ENCODE results near the gene SLC6A18.

DNA sequence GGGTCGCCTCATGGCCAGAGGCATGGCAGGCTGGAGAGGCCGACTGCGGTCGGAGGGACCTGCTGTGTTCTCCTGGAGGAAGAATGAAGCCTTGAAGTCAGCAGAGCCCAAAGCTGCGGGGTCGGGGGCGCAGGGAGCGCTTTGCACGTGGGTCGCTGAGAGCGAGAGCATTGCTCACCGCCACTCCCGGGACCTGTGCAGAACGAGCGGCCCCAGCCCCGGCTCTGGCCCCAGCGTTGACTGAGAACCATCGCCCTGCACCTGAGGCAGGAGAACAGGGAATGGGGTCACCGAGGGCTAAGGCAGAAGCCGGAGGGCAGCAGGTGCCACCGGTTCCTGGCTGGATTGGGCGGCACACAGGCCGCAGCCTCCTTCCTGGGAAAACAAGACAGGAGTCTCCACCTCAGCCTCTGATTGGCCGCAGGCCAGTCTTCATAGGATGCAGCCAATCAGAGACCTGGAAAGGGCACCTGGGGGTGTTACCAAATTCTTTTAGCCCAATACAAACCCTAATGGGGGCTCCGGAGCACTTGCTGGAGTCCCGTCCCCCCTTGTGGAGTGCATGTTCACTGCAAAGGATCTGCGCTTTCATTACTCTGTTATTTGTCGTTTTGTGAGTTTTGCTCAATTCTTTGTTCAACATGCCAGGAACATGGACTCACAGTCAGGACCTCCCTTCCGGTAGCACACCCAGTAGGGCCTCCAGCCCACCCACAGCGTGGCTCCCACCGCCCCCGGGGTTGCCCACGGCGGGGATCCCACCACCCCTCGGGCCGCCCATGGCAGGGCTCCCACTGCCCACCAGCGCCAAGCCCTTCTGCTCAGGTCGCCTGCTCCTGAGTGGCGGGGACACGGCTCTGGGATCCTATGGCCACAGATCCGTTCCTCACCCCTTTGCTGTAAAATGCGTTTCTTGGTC is 48.4 kb upstream of the SLC6A18 start:
- TF ChIP-seq, protein P1, sequence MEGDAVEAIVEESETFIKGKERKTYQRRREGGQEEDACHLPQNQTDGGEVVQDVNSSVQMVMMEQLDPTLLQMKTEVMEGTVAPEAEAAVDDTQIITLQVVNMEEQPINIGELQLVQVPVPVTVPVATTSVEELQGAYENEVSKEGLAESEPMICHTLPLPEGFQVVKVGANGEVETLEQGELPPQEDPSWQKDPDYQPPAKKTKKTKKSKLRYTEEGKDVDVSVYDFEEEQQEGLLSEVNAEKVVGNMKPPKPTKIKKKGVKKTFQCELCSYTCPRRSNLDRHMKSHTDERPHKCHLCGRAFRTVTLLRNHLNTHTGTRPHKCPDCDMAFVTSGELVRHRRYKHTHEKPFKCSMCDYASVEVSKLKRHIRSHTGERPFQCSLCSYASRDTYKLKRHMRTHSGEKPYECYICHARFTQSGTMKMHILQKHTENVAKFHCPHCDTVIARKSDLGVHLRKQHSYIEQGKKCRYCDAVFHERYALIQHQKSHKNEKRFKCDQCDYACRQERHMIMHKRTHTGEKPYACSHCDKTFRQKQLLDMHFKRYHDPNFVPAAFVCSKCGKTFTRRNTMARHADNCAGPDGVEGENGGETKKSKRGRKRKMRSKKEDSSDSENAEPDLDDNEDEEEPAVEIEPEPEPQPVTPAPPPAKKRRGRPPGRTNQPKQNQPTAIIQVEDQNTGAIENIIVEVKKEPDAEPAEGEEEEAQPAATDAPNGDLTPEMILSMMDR (IDR thresholded peaks at IDR 0.05): no peak
- no peak for TF ChIP-seq POLR2A (IDR thresholded peaks at IDR 0.05)

Measured in gastroesophageal sphincter (tissue), 3 donors.